PC-3 (cell line): Measurements from ENCODE around the gene CALML4. TPM values are rescaled to one million over a fixed set of nuclear protein-coding genes. Genes with fewer than 3 reads are reported as not detected.
A peak's percentile ranks its signal among the peaks of the same experiment; 100 is the strongest.

ENCODE experiments used
- ATAC-seq: fragments of 200-7000 bp; cut with Tn5 transposase; 2 replicates; pipeline ENCODE4 v1.9.1; 2020; ENCODE audit warnings: mild to moderate bottlenecking, moderate library complexity
- BruUV-seq: library from RNA; stranded (reverse); fragments of 400-500 nt; replicated peaks from 2 replicates; lab custom pipeline; 2021; lab: Mats Ljungman, UMichigan
- CTCF ChIA-PET: fragments of 300-600 bp; sonication (Branson Sonifier 250); formaldehyde crosslinking; loops from one replicate; lab custom pipeline; 2022; ENCODE audit warnings: antibody characterized with exemption; lab: Charles Lee
- POLR2A ChIA-PET: fragments of 300-600 bp; sonication (Branson Sonifier 250); formaldehyde crosslinking; loops from one replicate; lab custom pipeline; 2022; ENCODE audit warnings: antibody characterized with exemption; ENCODE audit not compliant: unreplicated experiment; lab: Charles Lee
- DNase-seq: peaks from one replicate; pipeline ENCODE4 v3.0.0-alpha.2; 2015
- H2AFZ ChIP-seq: fragments of 300-600 bp; sonication (generic); 2 replicates; pipeline ENCODE4 v1.6.0; 2016; ENCODE audit warnings: antibody characterized with exemption, low read length
- H3F3A ChIP-seq: fragments of 300-600 bp; sonication (generic); one replicate; pipeline ENCODE4 v1.6.0; 2017; ENCODE audit warnings: antibody characterized with exemption, low read length, control low read depth, mild to moderate bottlenecking; ENCODE audit not compliant: unreplicated experiment
- H3K27ac ChIP-seq: fragments of 300-600 bp; sonication (generic); 2 replicates; pipeline ENCODE4 v1.5.1; 2016; ENCODE audit warnings: mild to moderate bottlenecking, low read length
- H3K27me3 ChIP-seq: fragments of 300-600 bp; sonication (generic); 2 replicates; pipeline ENCODE4 v1.6.1; 2016; ENCODE audit warnings: low read length, mixed read lengths
- H3K36me3 ChIP-seq: fragments of 300-600 bp; sonication (generic); 2 replicates; pipeline ENCODE4 v1.6.1; 2016; ENCODE audit warnings: low read depth, mixed run types, low read length, mixed read lengths
- H3K4me1 ChIP-seq: fragments of 300-600 bp; sonication (generic); 2 replicates; pipeline ENCODE4 v1.5.1; 2016; ENCODE audit warnings: low read length; ENCODE audit not compliant: insufficient read depth
- H3K4me2 ChIP-seq: fragments of 300-600 bp; sonication (generic); 2 replicates; pipeline ENCODE4 v1.6.0; 2016; ENCODE audit warnings: low read length
- H3K4me3 ChIP-seq: fragments of 300-600 bp; sonication (generic); 2 replicates; pipeline ENCODE4 v1.5.1; 2016; ENCODE audit warnings: mild to moderate bottlenecking, low read length, mixed read lengths
- H3K79me2 ChIP-seq: fragments of 300-600 bp; sonication (generic); 2 replicates; pipeline ENCODE4 v1.6.1; 2017; ENCODE audit warnings: low read length, mixed read lengths
- H3K9ac ChIP-seq: fragments of 300-600 bp; sonication (generic); 2 replicates; pipeline ENCODE4 v1.6.0; 2016; ENCODE audit warnings: mild to moderate bottlenecking, low read length
- H3K9me2 ChIP-seq: fragments of 300-600 bp; sonication (generic); replicated peaks from 2 replicates; pipeline ENCODE4 v1.6.1; 2016; ENCODE audit warnings: mixed run types, low read length, mixed read lengths
- H3K9me3 ChIP-seq: fragments of 300-600 bp; sonication (generic); 2 replicates; pipeline ENCODE4 v1.6.1; 2016; ENCODE audit warnings: low read length, mixed read lengths
- H4K20me1 ChIP-seq: fragments of 300-600 bp; sonication (generic); 2 replicates; pipeline ENCODE4 v1.6.1; 2016; ENCODE audit warnings: low read length, mixed read lengths
- EZH2 ChIP-seq: fragments of 300-600 bp; sonication (generic); IDR thresholded peaks from one replicate; pipeline ENCODE4 v1.6.1; 2017; ENCODE audit warnings: antibody characterized with exemption, mild to moderate bottlenecking, low read length; ENCODE audit not compliant: unreplicated experiment
- EZH2phosphoT487 ChIP-seq: fragments of 300-600 bp; sonication (generic); IDR thresholded peaks from 2 replicates; pipeline ENCODE4 v1.6.1; 2018; ENCODE audit warnings: mild to moderate bottlenecking, antibody characterized with exemption, low read length, borderline replicate concordance
- intact Hi-C: fragments of 100-400 bp; cut with micrococcal nuclease; formaldehyde crosslinking; loops from 2 replicates; pipeline ENCODE4 v1.9.0; 2023
- total RNA-seq: library from RNA; depleted of rRNA; stranded (reverse); fragments of >200 nt; gene quantifications from 2 replicates; pipeline ENCODE4 v1.2.3, GENCODE V29; 2014
- TF ChIP-seq, protein P1 (sequence below): fragments of 300-600 bp; sonication (generic); conservative IDR thresholded peaks from 2 replicates; pipeline ENCODE4 v1.5.1; 2017; ENCODE audit warnings: antibody characterized with exemption, low read depth, mild to moderate bottlenecking, low read length

Gene CALML4
- total RNA-seq, 1 experiment from 2014 or later, result 4.8 TPM

GRCh38 chr15:68151277-68151676, 53.9 kb downstream of the CALML4 start:
- peaks cover 3% of the 10 kb centered on the region; the same call in 1 of the 2 replicates for H3K36me3 ChIP-seq
- ChIA-PET CTCF (interaction anchor here (0.6 kb wide), 2 partner anchors 9 to 319 kb away, joined by 4 to 17 read pairs; no protein-coding TSS in a partner anchor), POLR2A (no interaction called here)
- no peak overlapping the region for H3K4me3 ChIP-seq
- no peak overlapping the region for H3K27ac ChIP-seq
- no peaks in the 10 kb centered on the region for H3F3A ChIP-seq
- no peak overlapping the region for H2AFZ ChIP-seq
- TF ChIP-seq EZH2 (no peak), EZH2phosphoT487 (no peak)
- TF ChIP-seq, protein P1, sequence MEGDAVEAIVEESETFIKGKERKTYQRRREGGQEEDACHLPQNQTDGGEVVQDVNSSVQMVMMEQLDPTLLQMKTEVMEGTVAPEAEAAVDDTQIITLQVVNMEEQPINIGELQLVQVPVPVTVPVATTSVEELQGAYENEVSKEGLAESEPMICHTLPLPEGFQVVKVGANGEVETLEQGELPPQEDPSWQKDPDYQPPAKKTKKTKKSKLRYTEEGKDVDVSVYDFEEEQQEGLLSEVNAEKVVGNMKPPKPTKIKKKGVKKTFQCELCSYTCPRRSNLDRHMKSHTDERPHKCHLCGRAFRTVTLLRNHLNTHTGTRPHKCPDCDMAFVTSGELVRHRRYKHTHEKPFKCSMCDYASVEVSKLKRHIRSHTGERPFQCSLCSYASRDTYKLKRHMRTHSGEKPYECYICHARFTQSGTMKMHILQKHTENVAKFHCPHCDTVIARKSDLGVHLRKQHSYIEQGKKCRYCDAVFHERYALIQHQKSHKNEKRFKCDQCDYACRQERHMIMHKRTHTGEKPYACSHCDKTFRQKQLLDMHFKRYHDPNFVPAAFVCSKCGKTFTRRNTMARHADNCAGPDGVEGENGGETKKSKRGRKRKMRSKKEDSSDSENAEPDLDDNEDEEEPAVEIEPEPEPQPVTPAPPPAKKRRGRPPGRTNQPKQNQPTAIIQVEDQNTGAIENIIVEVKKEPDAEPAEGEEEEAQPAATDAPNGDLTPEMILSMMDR, result no peak
- intact Hi-C loops, result loop anchor here (10.0 kb wide), 1 partner anchor 56 kb away; no protein-coding TSS in a partner anchor
- H3K4me2 ChIP-seq, result no peak overlapping the region
- H3K27me3 ChIP-seq, result no peaks in the 10 kb centered on the region
- ATAC-seq, result no peak
- H3K79me2 ChIP-seq, result no peaks in the 10 kb centered on the region
- no peaks in the 10 kb centered on the region for H4K20me1 ChIP-seq
- no peak overlapping the region for H3K9ac ChIP-seq
- H3K4me1 ChIP-seq, result peaks cover 10% of the 10 kb centered on the region
- no TSS peak for BruUV-seq
- no peak for DNase-seq
- H3K9me3 ChIP-seq, result no peaks in the 10 kb centered on the region
- H3K9me2 ChIP-seq, result no peaks in the 10 kb centered on the region

GRCh38 chr15:68150187-68150586, 54.9 kb downstream of the CALML4 start:
- BruUV-seq, result no TSS peak
- Histone ChIP-seq H3K9me2 (no peaks in the 10 kb centered on the region), H2AFZ (no peak overlapping the region), H4K20me1 (no peaks in the 10 kb centered on the region), H3K79me2 (no peaks in the 10 kb centered on the region), H3K9ac (no peak overlapping the region), H3K27ac (no peak overlapping the region), H3K27me3 (no peaks in the 10 kb centered on the region), H3F3A (no peaks in the 10 kb centered on the region), H3K4me1 (peaks cover 10% of the 10 kb centered on the region), H3K36me3 (peaks cover 7% of the 10 kb centered on the region; the same call in 1 of the 2 replicates), H3K4me2 (no peak overlapping the region), H3K9me3 (no peaks in the 10 kb centered on the region), H3K4me3 (no peak overlapping the region)
- intact Hi-C loops, result loop anchor here (10.0 kb wide), 1 partner anchor 55 kb away; no protein-coding TSS in a partner anchor
- TF ChIP-seq, protein P1, result no peak
- TF ChIP-seq EZH2, result no peak
- ChIA-PET CTCF (no interaction called here), POLR2A (no interaction called here)
- DNase-seq (no peak), ATAC-seq (no peak)

GRCh38 chr15:68149059-68149458, 56.1 kb downstream of the CALML4 start:
- intact Hi-C loops, result no loop called here

More at GRCh38 chr15:68149059-68149458, 56.1 kb downstream of the CALML4 start:
- DNase-seq (peak; percentile 55), ATAC-seq (peak; percentile 48; the same call in 1 of the 2 replicates)
- POLR2A ChIA-PET, result no interaction called here
- Histone ChIP-seq H3K27me3 (no peaks in the 10 kb centered on the region), H3K79me2 (no peaks in the 10 kb centered on the region), H3K4me2 (no peak overlapping the region), H3K4me3 (no peak overlapping the region), H3K9ac (no peak overlapping the region), H3K36me3 (peaks cover 7% of the 10 kb centered on the region; the same call in 1 of the 2 replicates), H3F3A (no peaks in the 10 kb centered on the region), H4K20me1 (no peaks in the 10 kb centered on the region), H3K4me1 (peaks cover 10% of the 10 kb centered on the region), H3K9me2 (no peaks in the 10 kb centered on the region), H3K9me3 (no peaks in the 10 kb centered on the region), H3K27ac (no peak overlapping the region), H2AFZ (no peak overlapping the region)
- TF ChIP-seq EZH2 (no peak), EZH2phosphoT487 (no peak)
- TF ChIP-seq, protein P1, result no peak
- no TSS peak for BruUV-seq
- CTCF ChIA-PET, result no interaction called here
